ENCODE results near the gene TCEANC. TPM values are rescaled to one million over a fixed set of nuclear protein-coding genes. Genes with fewer than 3 reads are reported as not detected.

Gene TCEANC
- total RNA-seq, 1 donor from 2014 or later, result 4.5 TPM

DNA sequence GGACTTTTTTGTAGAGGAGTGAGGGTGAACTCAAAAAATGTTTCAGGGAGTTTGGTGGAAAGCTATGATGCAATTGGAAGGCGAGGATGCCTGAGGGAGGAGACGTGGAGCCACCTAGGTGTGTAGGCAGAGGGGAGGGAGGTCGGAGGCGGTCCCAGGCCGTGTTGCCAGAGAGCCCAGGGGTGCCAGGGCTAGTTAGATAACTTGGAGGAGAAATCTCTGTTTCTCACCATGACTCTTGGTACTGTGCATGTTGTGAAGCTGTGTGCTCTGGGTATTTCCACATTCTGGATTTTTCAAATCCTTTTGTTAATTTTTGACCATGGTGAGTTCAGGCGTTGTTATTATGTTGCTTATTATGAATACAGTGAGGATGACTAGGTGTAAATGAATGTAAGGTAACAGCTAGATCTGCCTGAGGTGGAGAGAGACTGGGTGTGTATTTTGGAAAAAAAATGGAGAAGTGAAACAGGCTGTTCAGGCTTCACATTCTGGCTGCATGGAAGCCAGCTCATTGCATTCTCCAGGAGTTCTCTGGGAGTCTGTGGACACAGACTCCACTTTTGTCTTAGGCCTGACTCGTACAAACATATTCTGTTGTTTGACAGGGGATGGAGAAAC, 40.5 kb downstream of the TCEANC start:
- intact Hi-C loops (cut with DNase I), result no loop called here
- TF ChIP-seq, protein P1, sequence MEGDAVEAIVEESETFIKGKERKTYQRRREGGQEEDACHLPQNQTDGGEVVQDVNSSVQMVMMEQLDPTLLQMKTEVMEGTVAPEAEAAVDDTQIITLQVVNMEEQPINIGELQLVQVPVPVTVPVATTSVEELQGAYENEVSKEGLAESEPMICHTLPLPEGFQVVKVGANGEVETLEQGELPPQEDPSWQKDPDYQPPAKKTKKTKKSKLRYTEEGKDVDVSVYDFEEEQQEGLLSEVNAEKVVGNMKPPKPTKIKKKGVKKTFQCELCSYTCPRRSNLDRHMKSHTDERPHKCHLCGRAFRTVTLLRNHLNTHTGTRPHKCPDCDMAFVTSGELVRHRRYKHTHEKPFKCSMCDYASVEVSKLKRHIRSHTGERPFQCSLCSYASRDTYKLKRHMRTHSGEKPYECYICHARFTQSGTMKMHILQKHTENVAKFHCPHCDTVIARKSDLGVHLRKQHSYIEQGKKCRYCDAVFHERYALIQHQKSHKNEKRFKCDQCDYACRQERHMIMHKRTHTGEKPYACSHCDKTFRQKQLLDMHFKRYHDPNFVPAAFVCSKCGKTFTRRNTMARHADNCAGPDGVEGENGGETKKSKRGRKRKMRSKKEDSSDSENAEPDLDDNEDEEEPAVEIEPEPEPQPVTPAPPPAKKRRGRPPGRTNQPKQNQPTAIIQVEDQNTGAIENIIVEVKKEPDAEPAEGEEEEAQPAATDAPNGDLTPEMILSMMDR (IDR thresholded peaks at IDR 0.05), result no peak
- H3K4me1 ChIP-seq, result peaks cover 0 to 9% of the 10 kb centered on the region in 2 donors
- DNase-seq (ENCODE audit: low spot score in 2 of 2), result no peak
- H3K36me3 ChIP-seq, result no peaks in the 10 kb centered on the region
- H3K9me3 ChIP-seq, result no peaks in the 10 kb centered on the region
- peak overlapping the region in 1 of 2 donors; percentile 8 for H3K4me3 ChIP-seq
- H3K27me3 ChIP-seq, result no peaks in the 10 kb centered on the region
- peak overlapping the region in 1 of 2 donors; percentile 9 for H3K27ac ChIP-seq

DNA sequence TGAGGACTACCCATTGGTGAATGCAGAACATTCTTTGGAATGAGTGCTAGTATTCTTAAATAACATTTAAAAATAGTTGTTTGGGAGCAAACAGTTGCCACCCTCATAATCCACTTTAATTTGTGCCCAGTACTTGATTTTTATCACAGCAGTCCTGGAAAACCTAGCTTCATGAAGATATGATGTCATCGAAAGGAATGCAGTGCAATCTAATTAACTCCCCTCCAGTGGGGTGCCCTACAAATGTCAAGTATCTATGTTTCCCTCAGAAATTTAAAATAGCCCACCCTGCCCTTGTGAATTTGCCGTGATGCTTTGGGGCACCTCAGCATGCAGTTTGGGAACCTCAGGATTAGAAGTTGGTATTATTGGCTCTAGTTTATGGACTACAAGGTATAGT, 41.4 kb downstream of the TCEANC start:
- no peaks in the 10 kb centered on the region for H3K36me3 ChIP-seq
- no peaks in the 10 kb centered on the region for H3K27me3 ChIP-seq
- intact Hi-C loops (cut with DNase I), result no loop called here
- no peak for DNase-seq (ENCODE audit: low spot score in 2 of 2)
- H3K9me3 ChIP-seq, result no peaks in the 10 kb centered on the region
- peaks cover 0 to 13% of the 10 kb centered on the region in 2 donors for H3K4me1 ChIP-seq
- H3K4me3 ChIP-seq, result no peak overlapping the region
- no peak overlapping the region for H3K27ac ChIP-seq
- TF ChIP-seq, protein P1 (IDR thresholded peaks at IDR 0.05), result no peak

DNA sequence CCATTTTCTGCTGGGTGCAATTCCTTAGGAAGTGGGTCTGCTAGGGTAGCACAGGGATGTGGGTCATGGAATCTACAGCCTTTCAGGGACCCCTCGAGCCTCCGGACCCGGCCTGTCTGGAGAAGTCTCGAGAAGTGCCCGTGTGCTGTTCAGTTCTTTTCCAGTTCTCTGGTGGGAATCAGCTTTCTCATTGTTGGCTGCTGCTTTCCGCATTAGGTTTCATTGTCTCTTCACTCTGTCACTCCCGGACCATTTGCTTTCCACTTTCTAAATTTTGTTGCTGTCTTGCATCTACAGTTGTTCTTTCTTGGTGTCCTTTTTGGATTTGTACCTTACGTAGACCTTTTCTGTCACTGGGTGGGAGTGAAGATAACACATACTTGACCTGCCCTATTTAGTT, 42.0 kb downstream of the TCEANC start:
- Histone ChIP-seq H3K27me3 (no peaks in the 10 kb centered on the region), H3K9me3 (no peaks in the 10 kb centered on the region), H3K4me3 (no peak overlapping the region), H3K36me3 (no peaks in the 10 kb centered on the region), H3K27ac (no peak overlapping the region), H3K4me1 (peaks cover 0 to 15% of the 10 kb centered on the region in 2 donors)
- DNase-seq (ENCODE audit: low spot score in 2 of 2), result no peak
- intact Hi-C loops (cut with DNase I), result no loop called here
- TF ChIP-seq, protein P1 (IDR thresholded peaks at IDR 0.05), result no peak

DNA sequence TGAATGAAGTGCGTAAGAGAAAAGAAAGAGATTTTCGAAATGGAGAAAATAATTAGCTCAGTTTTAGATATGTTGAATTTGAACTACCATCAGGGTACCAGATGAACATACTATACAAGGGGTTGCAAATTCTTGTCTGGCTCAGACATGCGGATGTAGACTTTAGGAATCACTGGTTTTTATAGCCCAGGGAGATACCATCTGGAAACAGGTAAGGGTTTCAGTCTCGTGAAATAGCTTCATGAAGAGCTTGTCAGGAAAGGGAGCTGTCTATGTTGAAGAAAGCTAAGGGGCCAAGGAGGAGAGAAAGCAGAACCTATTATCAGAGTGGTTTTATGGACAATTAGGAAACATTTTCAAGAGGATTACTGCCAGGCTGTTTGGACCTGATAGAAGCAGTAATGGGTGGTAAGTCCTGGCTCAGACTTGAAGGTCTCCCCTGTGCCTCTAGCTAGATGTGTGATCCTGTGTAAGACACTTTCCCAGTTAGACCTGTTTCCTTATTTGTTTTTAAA, 42.7 kb downstream of the TCEANC start:
- no peak for DNase-seq (ENCODE audit: low spot score in 2 of 2)
- no peaks in the 10 kb centered on the region for H3K9me3 ChIP-seq
- no peak overlapping the region for H3K4me3 ChIP-seq
- no peaks in the 10 kb centered on the region for H3K36me3 ChIP-seq
- peaks cover 0 to 17% of the 10 kb centered on the region in 2 donors for H3K4me1 ChIP-seq
- no peak overlapping the region for H3K27ac ChIP-seq
- intact Hi-C loops (cut with DNase I), result no loop called here
- H3K27me3 ChIP-seq, result no peaks in the 10 kb centered on the region
- TF ChIP-seq, protein P1 (IDR thresholded peaks at IDR 0.05), result no peak

DNA sequence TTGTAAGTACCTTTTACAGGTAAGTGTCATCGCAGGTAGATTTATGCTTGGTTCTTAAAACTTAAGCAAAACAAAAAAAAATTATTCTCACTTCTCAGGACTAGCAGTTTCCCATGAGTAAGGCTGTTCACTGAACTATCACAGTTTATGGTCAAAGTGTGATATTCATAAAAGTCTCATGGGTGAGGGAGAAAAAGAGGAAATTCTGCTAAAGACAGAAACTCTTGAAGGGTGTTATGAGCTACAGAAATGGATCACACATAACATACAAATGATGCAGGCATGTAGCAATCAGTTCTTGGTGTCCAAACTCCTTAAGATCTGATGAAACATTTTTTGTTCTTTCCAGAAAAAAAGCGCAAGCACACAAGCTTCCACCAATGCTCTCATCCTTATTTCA, 44.5 kb downstream of the TCEANC start:
- intact Hi-C loops (cut with DNase I), result no loop called here
- no peaks in the 10 kb centered on the region for H3K27me3 ChIP-seq
- TF ChIP-seq, protein P1 (IDR thresholded peaks at IDR 0.05), result no peak
- H3K4me3 ChIP-seq, result no peak overlapping the region
- peaks cover 0 to 20% of the 10 kb centered on the region in 2 donors for H3K4me1 ChIP-seq
- no peaks in the 10 kb centered on the region for H3K36me3 ChIP-seq
- H3K9me3 ChIP-seq, result no peaks in the 10 kb centered on the region
- no peak for DNase-seq (ENCODE audit: low spot score in 2 of 2)
- H3K27ac ChIP-seq, result no peak overlapping the region
